HEK293 (cell line): ENCODE data around the gene SLX1A.
A peak's percentile ranks its signal among the peaks of the same experiment; 100 is the strongest.

Experiments used
- CTCF ChIA-PET: fragments of 350-600 bp; formaldehyde crosslinking; extraction: SDS; loops from one replicate; lab custom pipeline; 2021; ENCODE audit warnings: antibody characterized with exemption; lab: Yijun Ruan, JAX
- POLR2A ChIA-PET: fragments of 300-600 bp; formaldehyde crosslinking; extraction: SDS; loops from one replicate; lab custom pipeline; 2020; ENCODE audit warnings: antibody characterized with exemption, inconsistent platforms; lab: Yijun Ruan, JAX
- H3K27ac ChIP-seq: fragments of 200-500 bp; sonication (Bioruptor generic); 2 replicates; pipeline ENCODE4 v1.5.1; 2014; ENCODE audit warnings: low read depth, low read length, control low read depth, inconsistent platforms; ENCODE audit errors: extremely low read depth
- H3K36me3 ChIP-seq, 2 experiments: fragments of 200-500 bp in 1 of 2; sonication (Bioruptor generic) in 1 of 2; 1 replicate in 1 of 2; 2 replicates in 1 of 2; pipeline ENCODE4 v1.5.1; 2014 to 2017; ENCODE audit warnings: inconsistent platforms in 2 of 2, low read length in 2 of 2; ENCODE audit not compliant: control insufficient read depth in 2 of 2, insufficient read depth in 1 of 2
- H3K4me1 ChIP-seq: fragments of 200-500 bp; sonication (Bioruptor generic); 2 replicates; pipeline ENCODE4 v1.5.1; 2014; ENCODE audit warnings: mild to moderate bottlenecking, low read length, inconsistent platforms; ENCODE audit not compliant: control insufficient read depth, insufficient read depth
- H3K4me3 ChIP-seq: 2 replicates; pipeline ENCODE4 v1.5.1; 2011; ENCODE audit warnings: low read depth, mild to moderate bottlenecking, control low read depth, low read length, moderate library complexity
- H3K9me3 ChIP-seq: fragments of 200-500 bp; sonication (Bioruptor generic); 2 replicates; pipeline ENCODE4 v1.5.1; 2014; ENCODE audit warnings: low read depth, low read length, inconsistent platforms; ENCODE audit not compliant: control insufficient read depth, insufficient read depth
- KLF1 ChIP-seq: fragments of 450-650 bp; formaldehyde crosslinking; IDR thresholded peaks from 2 replicates; pipeline ENCODE4 v1.5.1; 2016; ENCODE audit warnings: missing biosample characterization, missing genetic modification characterization
- SETDB1 ChIP-seq: IDR thresholded peaks from one replicate; pipeline ENCODE4 v1.6.1; 2017; ENCODE audit warnings: mild to moderate bottlenecking, low read length, moderate library complexity, mixed read lengths; ENCODE audit not compliant: insufficient read length
- WT1 ChIP-seq: fragments of 450-650 bp; formaldehyde crosslinking; IDR thresholded peaks from 2 replicates; pipeline ENCODE4 v1.5.1; 2016; ENCODE audit warnings: missing biosample characterization, missing genetic modification characterization
- ZBTB17 ChIP-seq: fragments of 450-650 bp; formaldehyde crosslinking; IDR thresholded peaks from 2 replicates; pipeline ENCODE4 v1.5.1; 2016; ENCODE audit warnings: missing biosample characterization, missing genetic modification characterization
- ZBTB48 ChIP-seq: fragments of 450-650 bp; formaldehyde crosslinking; IDR thresholded peaks from 2 replicates; pipeline ENCODE4 v1.5.1; 2016; ENCODE audit warnings: missing biosample characterization, missing genetic modification characterization
- ZFP37 ChIP-seq: fragments of 450-650 bp; formaldehyde crosslinking; IDR thresholded peaks from 2 replicates; pipeline ENCODE4 v1.5.1; 2016; ENCODE audit warnings: missing biosample characterization, missing genetic modification characterization
- ZFP69B ChIP-seq: fragments of 450-650 bp; formaldehyde crosslinking; IDR thresholded peaks from 2 replicates; pipeline ENCODE4 v1.5.1; 2016; ENCODE audit warnings: missing biosample characterization, missing genetic modification characterization
- ZNF112 ChIP-seq: fragments of 450-650 bp; formaldehyde crosslinking; IDR thresholded peaks from 2 replicates; pipeline ENCODE4 v1.5.0; 2017; ENCODE audit warnings: missing biosample characterization, missing genetic modification characterization
- ZNF114 ChIP-seq: fragments of 450-650 bp; formaldehyde crosslinking; IDR thresholded peaks from 2 replicates; pipeline ENCODE4 v1.5.0; 2017; ENCODE audit warnings: missing biosample characterization, missing genetic modification characterization
- ZNF324 ChIP-seq: fragments of 450-650 bp; formaldehyde crosslinking; IDR thresholded peaks from 2 replicates; pipeline ENCODE4 v1.5.1; 2016; ENCODE audit warnings: missing biosample characterization, missing genetic modification characterization
- ZNF354C ChIP-seq: fragments of 450-650 bp; formaldehyde crosslinking; IDR thresholded peaks from 2 replicates; pipeline ENCODE4 v1.5.1; 2016; ENCODE audit warnings: missing biosample characterization, missing genetic modification characterization, low read depth, borderline replicate concordance
- ZNF391 ChIP-seq: fragments of 450-650 bp; formaldehyde crosslinking; IDR thresholded peaks from 2 replicates; pipeline ENCODE4 v1.5.1; 2016; ENCODE audit warnings: low read depth, missing biosample characterization, missing genetic modification characterization, borderline replicate concordance
- ZNF560 ChIP-seq: fragments of 450-650 bp; formaldehyde crosslinking; IDR thresholded peaks from 2 replicates; pipeline ENCODE4 v1.5.1; 2017; ENCODE audit warnings: missing biosample characterization, missing genetic modification characterization, borderline replicate concordance
- ZNF621 ChIP-seq: fragments of 450-650 bp; formaldehyde crosslinking; IDR thresholded peaks from 2 replicates; pipeline ENCODE4 v1.5.1; 2017; ENCODE audit warnings: missing biosample characterization, missing genetic modification characterization
- ZNF623 ChIP-seq: fragments of 450-650 bp; formaldehyde crosslinking; IDR thresholded peaks from 2 replicates; pipeline ENCODE4 v1.5.1; 2016; ENCODE audit warnings: missing biosample characterization, missing genetic modification characterization
- ZNF677 ChIP-seq: fragments of 450-650 bp; IDR thresholded peaks from 2 replicates; pipeline ENCODE4 v1.5.0; 2018; ENCODE audit warnings: missing biosample characterization, mild to moderate bottlenecking, missing genetic modification characterization, moderate library complexity

Gene SLX1A

GRCh38 chr16:30145657-30146056 lies 48.0 kb upstream of the SLX1A start:
- Histone ChIP-seq H3K9me3 (no peaks in the 10 kb centered on the region), H3K36me3 (no peaks in the 10 kb centered on the region), H3K4me3 (no peak overlapping the region), H3K4me1 (no peaks in the 10 kb centered on the region), H3K27ac (no peak overlapping the region)
- TF ChIP-seq ZBTB17 (tag by site-specific recombination), result 0 out of 2 replicates have a peak, but pooled peaks have one; percentile 28
- TF ChIP-seq ZNF112 (tag by site-specific recombination), result no peak
- TF ChIP-seq ZFP37 (tag by site-specific recombination), result no peak
- TF ChIP-seq ZFP69B, result no peak
- no peak for TF ChIP-seq ZBTB48
- POLR2A ChIA-PET, result interaction anchor here (0.6 kb wide), 1 partner anchor 10 kb away, joined by 5 read pairs; no protein-coding TSS in a partner anchor
- CTCF ChIA-PET, result interaction anchor here (0.9 kb wide), 1 partner anchor 469 kb away, joined by 3 read pairs; no protein-coding TSS in a partner anchor

GRCh38 chr16:30147843-30148510 lies 45.7 kb upstream of the SLX1A start:
- ChIA-PET CTCF (interaction anchor here (0.6 to 1.4 kb wide), 3 partner anchors 28 to 77 kb away, joined by 4 to 7 read pairs (median 6); partner anchors contain the start of gene TBX6), POLR2A (no interaction called here)
- peak; percentile 60 for TF ChIP-seq WT1
- no peak for TF ChIP-seq ZNF391 (tag by site-specific recombination)
- TF ChIP-seq KLF1 (tag by site-specific recombination), result peak; percentile 49; the same call in 1 of the 2 replicates
- no peak for TF ChIP-seq ZNF623 (tag by site-specific recombination)
- no peaks in the 10 kb centered on the region for H3K9me3 ChIP-seq
- H3K4me3 ChIP-seq, result no peak overlapping the region
- H3K27ac ChIP-seq, result no peak overlapping the region
- H3K36me3 ChIP-seq, result no peaks in the 10 kb centered on the region
- H3K4me1 ChIP-seq, result no peaks in the 10 kb centered on the region

- no peak overlapping the region for H3K4me3 ChIP-seq
- TF ChIP-seq ZNF621 (tag by site-specific recombination) (no peak), SETDB1 (peak; percentile 84)
- TF ChIP-seq, all 188 proteins: peak for 1
- no peaks in the 10 kb centered on the region for H3K9me3 ChIP-seq
- H3K27ac ChIP-seq, result no peak overlapping the region
- H3K4me1 ChIP-seq, result no peaks in the 10 kb centered on the region
- POLR2A ChIA-PET, result no interaction called here
- H3K36me3 ChIP-seq, result no peaks in the 10 kb centered on the region
- CTCF ChIA-PET, result no interaction called here
Measured at GRCh38 chr16:30149250-30149930, 44.3 kb upstream of the SLX1A start.

GRCh38 chr16:30151091-30151490 lies 42.6 kb upstream of the SLX1A start:
- Histone ChIP-seq H3K36me3 (no peaks in the 10 kb centered on the region), H3K4me3 (no peak overlapping the region), H3K27ac (no peak overlapping the region), H3K4me1 (no peaks in the 10 kb centered on the region), H3K9me3 (no peaks in the 10 kb centered on the region)
- TF ChIP-seq ZNF324 (tag by site-specific recombination) (no peak), ZNF114 (tag by site-specific recombination) (no peak), ZNF677 (tag by site-specific recombination) (no peak), ZNF354C (tag by site-specific recombination) (no peak), ZNF391 (tag by site-specific recombination) (no peak), ZNF560 (tag by site-specific recombination) (no peak)
- ChIA-PET POLR2A (interaction anchor here (0.6 kb wide), 1 partner anchor 10 kb away, joined by 7 read pairs; no protein-coding TSS in a partner anchor), CTCF (interaction anchor here (0.6 kb wide), 1 partner anchor 230 kb away, joined by 4 read pairs; no protein-coding TSS in a partner anchor)
